Right lung (tissue), 5 donors: ENCODE measurements around the gene ZDHHC17. TPM values are rescaled to one million over a fixed set of nuclear protein-coding genes. Genes with fewer than 3 reads are reported as not detected.
"Not testable (repeated sequence)": the region's sequence is repeated elsewhere in the genome, so short reads cannot be mapped to it uniquely, and the experiment has no call there.

Source experiments
- DNase-seq, 2 donors: peaks; one replicate each; pipeline ENCODE4 v3.0.0-alpha.2; 2013
- polyA plus RNA-seq, 5 donors: library from polyadenylated mRNA; unstranded; fragments of 120-200 nt; gene quantifications; one replicate each; pipeline versions ENCODE4 v1.2.1 to v1.2.3, GENCODE V29; 2013; ENCODE audit warnings: inconsistent platforms in 1 of 5, low replicate concordance in 1 of 5; ENCODE audit not compliant: insufficient read length in 5 of 5, insufficient read depth in 1 of 5

ZDHHC17 gene
- polyA plus RNA-seq, 5 donors, result 49.6 to 102 (median 83.7) TPM

GRCh38 chr12:76764856-76765255 lies 941 bp downstream of the ZDHHC17 start:
- peak in 1 of 2 donors; percentile 15 for DNase-seq

- DNase-seq, result no peak
Observed at GRCh38 chr12:76765598-76765997, 1.7 kb downstream of the ZDHHC17 start.

GRCh38 chr12:76766161-76766560 lies 2.2 kb downstream of the ZDHHC17 start:
- no peak for DNase-seq

- no peak for DNase-seq
Observed at GRCh38 chr12:76768576-76768975, 4.7 kb downstream of the ZDHHC17 start.

GRCh38 chr12:76777765-76778216 lies 13.9 kb downstream of the ZDHHC17 start:
- no peak for DNase-seq

- no peak for DNase-seq
Observed at GRCh38 chr12:76778364-76778763, 14.4 kb downstream of the ZDHHC17 start.

- not testable (repeated sequence) for DNase-seq
Observed at GRCh38 chr12:76779310-76779709, 15.4 kb downstream of the ZDHHC17 start.

GRCh38 chr12:76781321-76781720 lies 17.4 kb downstream of the ZDHHC17 start:
- DNase-seq, result no peak

GRCh38 chr12:76782526-76782925 lies 18.6 kb downstream of the ZDHHC17 start:
- DNase-seq, result no peak

GRCh38 chr12:76784600-76785051 lies 20.7 kb downstream of the ZDHHC17 start:
- peak; percentile 75 to 82 for DNase-seq

GRCh38 chr12:76785407-76785806 lies 21.5 kb downstream of the ZDHHC17 start:
- DNase-seq, result no peak

- DNase-seq, result no peak
Observed at GRCh38 chr12:76786986-76787385, 23.1 kb downstream of the ZDHHC17 start.

GRCh38 chr12:76787689-76788088 lies 23.8 kb downstream of the ZDHHC17 start:
- no peak for DNase-seq

GRCh38 chr12:76789335-76790050 lies 25.6 kb downstream of the ZDHHC17 start:
- no peak for DNase-seq

- no peak for DNase-seq
Observed at GRCh38 chr12:76790564-76791552, 26.9 kb downstream of the ZDHHC17 start.

GRCh38 chr12:76792828-76793227 lies 28.9 kb downstream of the ZDHHC17 start:
- no peak for DNase-seq

GRCh38 chr12:76798864-76799263 lies 34.9 kb downstream of the ZDHHC17 start:
- no peak for DNase-seq

- DNase-seq, result no peak
Observed at GRCh38 chr12:76799362-76799761, 35.4 kb downstream of the ZDHHC17 start.

- DNase-seq, result no peak
Observed at GRCh38 chr12:76802060-76802459, 38.1 kb downstream of the ZDHHC17 start.

- no peak for DNase-seq
Observed at GRCh38 chr12:76804435-76804976, 40.6 kb downstream of the ZDHHC17 start.

- no peak for DNase-seq
Observed at GRCh38 chr12:76810671-76811419, 46.9 kb downstream of the ZDHHC17 start.

GRCh38 chr12:76811976-76812375 lies 48.1 kb downstream of the ZDHHC17 start:
- no peak for DNase-seq
